H1 (cell line): ENCODE results near the gene GALNT6. TPM values are rescaled to one million over a fixed set of nuclear protein-coding genes. Genes with fewer than 3 reads are reported as not detected.

ENCODE experiments used
- BCL11A ChIP-seq, 2 experiments: IDR thresholded peaks; one replicate each; pipeline ENCODE4 v1.6.1; 2011; ENCODE audit warnings: low read depth in 2 of 2, low read length in 2 of 2, mild to moderate bottlenecking in 2 of 2
- HDAC6 ChIP-seq: IDR thresholded peaks from one replicate; pipeline ENCODE4 v1.7.1; 2012; ENCODE audit warnings: low read depth, mild to moderate bottlenecking, inconsistent platforms, low read length, moderate library complexity
- RXRA ChIP-seq: IDR thresholded peaks from 2 replicates; pipeline ENCODE4 v1.6.1; 2011; ENCODE audit warnings: low read depth, mild to moderate bottlenecking, low read length, moderate library complexity; ENCODE audit not compliant: insufficient read depth
- polyA plus RNA-seq, 7 experiments: library from polyadenylated mRNA; depleted of rRNA in 3 of 7; stranded (reverse) in 5 of 7; unstranded in 2 of 7; fragments of >200 nt in 5 of 7; fragments of 200-250 nt in 2 of 7; gene quantifications; 1 replicate in 5 of 7; 2 replicates in 1 of 7; 4 replicates in 1 of 7; pipeline versions ENCODE4 v1.2.1 to v1.2.3, GENCODE V29; 2011 to 2013; ENCODE audit warnings: missing spikeins in 2 of 7, mixed read lengths in 2 of 7
- total RNA-seq: library from RNA; stranded (reverse); fragmentation: NEBNext Ultra II Directional; extraction: Animal tissue kit (Norgen Biotek cat#: 25700); gene quantifications from 2 replicates; pipeline ENCODE4 v1.2.1, GENCODE V29; 2021
- TF ChIP-seq, protein P1 (sequence below), 3 experiments: IDR thresholded peaks; 1 replicate in 2 of 3; 2 replicates in 1 of 3; pipeline versions ENCODE4 v1.5.1 to v1.6.1; 2011; ENCODE audit warnings: low read length in 3 of 3, mild to moderate bottlenecking in 3 of 3, inconsistent platforms in 2 of 3, low read depth in 1 of 3, moderate library complexity in 1 of 3; ENCODE audit not compliant: insufficient read depth in 1 of 3; ENCODE audit errors: control extremely low read depth in 1 of 3
- TF ChIP-seq, protein P2 (sequence below): IDR thresholded peaks from 2 replicates; pipeline ENCODE4 v1.6.1; 2011; ENCODE audit warnings: low read length, improper control_type of control experiment

Gene GALNT6
- total and polyA plus RNA-seq, 2 of the 8 experiments (the other 6 are each of a cell fraction or from before 2014, with no cell fraction given) = 5.8 to 10.7 TPM

DNA sequence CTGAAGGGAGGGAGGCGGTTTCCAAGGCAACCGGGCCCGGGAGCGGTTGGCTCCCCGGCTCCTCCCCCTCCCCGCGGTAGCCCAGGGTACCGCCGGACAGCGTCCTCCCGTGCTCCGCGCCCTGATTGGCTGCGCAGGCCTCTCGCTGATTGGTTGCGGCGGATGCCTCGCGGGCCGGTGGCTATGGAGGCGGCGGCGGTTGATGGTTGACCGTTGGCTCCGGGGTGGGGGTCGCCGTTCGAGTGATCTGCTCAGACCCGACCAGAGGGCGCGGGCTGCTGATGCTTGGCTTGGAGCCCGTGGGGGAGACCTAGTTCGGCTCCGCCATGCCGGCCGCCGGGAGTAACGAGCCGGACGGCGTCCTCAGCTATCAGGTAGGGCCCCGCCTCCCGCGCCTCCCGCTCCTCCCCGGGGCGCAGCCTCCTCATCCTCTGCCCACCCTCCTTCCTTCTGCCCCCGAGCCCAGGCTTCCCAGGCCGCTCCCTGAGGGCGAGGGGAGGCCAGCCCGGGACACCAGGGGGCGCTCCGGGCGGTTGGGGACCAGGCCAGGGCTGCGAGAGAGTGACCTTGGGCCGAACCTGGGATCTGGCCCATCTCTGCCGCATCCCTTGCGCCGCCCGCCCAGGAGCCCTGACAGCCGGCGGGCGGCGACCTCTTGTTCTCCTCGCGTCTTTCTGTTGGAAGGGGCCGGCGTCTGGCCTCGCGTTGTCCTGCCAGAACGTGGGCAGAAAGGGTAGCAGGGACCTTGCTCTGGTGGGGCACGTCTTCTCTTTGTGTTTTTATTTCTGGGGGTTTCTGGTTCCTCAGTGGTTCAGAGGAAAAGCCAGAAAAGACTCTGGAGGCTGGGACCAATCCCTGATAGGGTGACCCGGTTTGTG lies 33.7 kb upstream of the GALNT6 start, which contains the start of gene SLC4A8 (continued):
- TF ChIP-seq, protein P1, sequence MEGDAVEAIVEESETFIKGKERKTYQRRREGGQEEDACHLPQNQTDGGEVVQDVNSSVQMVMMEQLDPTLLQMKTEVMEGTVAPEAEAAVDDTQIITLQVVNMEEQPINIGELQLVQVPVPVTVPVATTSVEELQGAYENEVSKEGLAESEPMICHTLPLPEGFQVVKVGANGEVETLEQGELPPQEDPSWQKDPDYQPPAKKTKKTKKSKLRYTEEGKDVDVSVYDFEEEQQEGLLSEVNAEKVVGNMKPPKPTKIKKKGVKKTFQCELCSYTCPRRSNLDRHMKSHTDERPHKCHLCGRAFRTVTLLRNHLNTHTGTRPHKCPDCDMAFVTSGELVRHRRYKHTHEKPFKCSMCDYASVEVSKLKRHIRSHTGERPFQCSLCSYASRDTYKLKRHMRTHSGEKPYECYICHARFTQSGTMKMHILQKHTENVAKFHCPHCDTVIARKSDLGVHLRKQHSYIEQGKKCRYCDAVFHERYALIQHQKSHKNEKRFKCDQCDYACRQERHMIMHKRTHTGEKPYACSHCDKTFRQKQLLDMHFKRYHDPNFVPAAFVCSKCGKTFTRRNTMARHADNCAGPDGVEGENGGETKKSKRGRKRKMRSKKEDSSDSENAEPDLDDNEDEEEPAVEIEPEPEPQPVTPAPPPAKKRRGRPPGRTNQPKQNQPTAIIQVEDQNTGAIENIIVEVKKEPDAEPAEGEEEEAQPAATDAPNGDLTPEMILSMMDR (IDR thresholded peaks at IDR 0.05; ENCODE audit: control extremely low read depth in 1 of 3, insufficient read depth in 1 of 3, low read depth in 1 of 3, low read length in 3 of 3) = peak; percentile 66 to 83 (median 77)
- TF ChIP-seq BCL11A (IDR thresholded peaks at IDR 0.05; ENCODE audit: low read depth in 2 of 2, low read length in 2 of 2) = no peak
- TF ChIP-seq HDAC6 = no peak
- TF ChIP-seq, protein P2, sequence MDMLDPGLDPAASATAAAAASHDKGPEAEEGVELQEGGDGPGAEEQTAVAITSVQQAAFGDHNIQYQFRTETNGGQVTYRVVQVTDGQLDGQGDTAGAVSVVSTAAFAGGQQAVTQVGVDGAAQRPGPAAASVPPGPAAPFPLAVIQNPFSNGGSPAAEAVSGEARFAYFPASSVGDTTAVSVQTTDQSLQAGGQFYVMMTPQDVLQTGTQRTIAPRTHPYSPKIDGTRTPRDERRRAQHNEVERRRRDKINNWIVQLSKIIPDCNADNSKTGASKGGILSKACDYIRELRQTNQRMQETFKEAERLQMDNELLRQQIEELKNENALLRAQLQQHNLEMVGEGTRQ = no peak
- TF ChIP-seq RXRA = 0 out of 2 replicates have a peak, but pooled peaks have one; percentile 81
